HG03575 (cell line): ENCODE measurements around the gene PLEKHA4.
A peak's percentile ranks its signal among the peaks of the same experiment; 100 is the strongest.
"Not testable (repeated sequence)": the region's sequence is repeated elsewhere in the genome, so short reads cannot be mapped to it uniquely, and the experiment has no call there.

ENCODE experiments used
- ATAC-seq: cut with Tn5 transposase; IDR thresholded peaks from one replicate; pipeline ENCODE4 v1.9.1; 2021; ENCODE audit not compliant: unreplicated experiment, insufficient number of reproducible peaks, low FRiP score; ENCODE audit errors: extremely low read depth

The PLEKHA4 gene

GRCh38 chr19:48807590-48808308, 60.7 kb downstream of the PLEKHA4 start:
- ATAC-seq: no peak

GRCh38 chr19:48806818-48807589, 61.4 kb downstream of the PLEKHA4 start:
- ATAC-seq: no peak

- ATAC-seq: no peak
Measured at GRCh38 chr19:48806518-48806817, 61.9 kb downstream of the PLEKHA4 start.

GRCh38 chr19:48805452-48805851, 63.0 kb downstream of the PLEKHA4 start:
- no peak for ATAC-seq

- no peak for ATAC-seq
Measured at GRCh38 chr19:48804496-48804895, 63.9 kb downstream of the PLEKHA4 start.

GRCh38 chr19:48802623-48803022, 65.8 kb downstream of the PLEKHA4 start:
- no peak for ATAC-seq

GRCh38 chr19:48799358-48800300, 68.8 kb downstream of the PLEKHA4 start:
- ATAC-seq: no peak

- no peak for ATAC-seq
Measured at GRCh38 chr19:48798937-48799336, 69.5 kb downstream of the PLEKHA4 start.

- no peak for ATAC-seq
Measured at GRCh38 chr19:48797103-48797502, 71.3 kb downstream of the PLEKHA4 start.

GRCh38 chr19:48796298-48797083, 71.9 kb downstream of the PLEKHA4 start:
- ATAC-seq: no peak

GRCh38 chr19:48795685-48796070, 72.7 kb downstream of the PLEKHA4 start:
- no peak for ATAC-seq

- ATAC-seq: peak; percentile 48
Measured at GRCh38 chr19:48795055-48795684, 73.2 kb downstream of the PLEKHA4 start.

- ATAC-seq: no peak
Measured at GRCh38 chr19:48794291-48794690, 74.1 kb downstream of the PLEKHA4 start.

GRCh38 chr19:48793271-48793670, 75.1 kb downstream of the PLEKHA4 start:
- no peak for ATAC-seq

GRCh38 chr19:48787331-48787730, 81.1 kb downstream of the PLEKHA4 start:
- not testable (repeated sequence) for ATAC-seq
